Fibroblast of skin of right biceps (primary cell): ENCODE results near the gene SVIL.
"Not testable (repeated sequence)": the region's sequence is repeated elsewhere in the genome, so short reads cannot be mapped to it uniquely, and the experiment has no call there.

Experiments used
- DNase-seq: peaks from one replicate; pipeline ENCODE4 v3.0.0-alpha.2; 2013

Gene SVIL

DNA sequence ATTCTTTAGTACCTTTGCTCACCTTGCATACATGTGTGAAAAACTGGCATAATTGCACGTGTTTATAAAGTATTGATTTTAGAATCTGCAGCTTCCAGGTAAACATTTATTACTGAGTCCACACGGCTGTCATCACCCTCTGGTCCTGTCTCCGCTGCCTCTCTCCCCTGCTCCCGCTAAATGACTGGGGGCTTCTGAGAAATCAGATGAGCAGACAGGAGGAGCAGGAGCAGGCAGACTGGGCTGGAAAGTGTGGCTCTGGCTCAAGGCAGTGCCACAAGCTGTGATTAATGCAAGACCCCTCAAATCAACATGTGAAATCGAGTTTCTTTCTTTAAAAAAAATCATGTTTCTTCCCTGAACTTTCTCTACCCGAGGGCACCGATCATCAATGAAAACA, 68.6 kb downstream of the SVIL start:
- not testable (repeated sequence) for DNase-seq

DNA sequence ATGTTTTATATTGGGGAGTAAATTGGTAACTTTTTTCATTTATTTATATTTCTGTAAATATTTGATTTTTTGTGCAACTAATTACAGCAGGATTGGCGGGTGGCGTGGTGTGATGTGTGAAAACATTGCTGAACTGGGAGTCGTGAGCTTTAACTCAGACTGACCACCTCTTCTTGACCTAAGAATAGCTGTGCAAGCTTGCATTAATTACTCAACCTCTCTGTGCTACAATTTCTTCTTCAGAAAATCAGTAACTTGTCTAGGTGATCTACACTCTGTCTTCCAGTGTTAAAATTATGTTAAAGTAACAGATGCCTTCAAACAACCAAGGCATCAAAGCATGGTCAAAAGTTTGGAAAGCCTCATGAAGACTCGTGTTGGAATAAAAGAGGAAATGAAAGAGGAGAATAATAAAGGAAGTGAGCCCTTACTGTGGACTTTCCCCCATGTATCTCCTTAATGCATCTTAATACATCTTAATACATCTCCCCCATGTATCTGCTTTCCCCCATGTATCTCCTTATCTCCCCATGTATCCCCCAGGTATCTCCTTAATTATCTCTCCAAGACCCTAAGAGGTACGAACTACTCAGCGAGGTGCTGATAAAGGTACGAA, 71.2 kb downstream of the SVIL start:
- no peak for DNase-seq

DNA sequence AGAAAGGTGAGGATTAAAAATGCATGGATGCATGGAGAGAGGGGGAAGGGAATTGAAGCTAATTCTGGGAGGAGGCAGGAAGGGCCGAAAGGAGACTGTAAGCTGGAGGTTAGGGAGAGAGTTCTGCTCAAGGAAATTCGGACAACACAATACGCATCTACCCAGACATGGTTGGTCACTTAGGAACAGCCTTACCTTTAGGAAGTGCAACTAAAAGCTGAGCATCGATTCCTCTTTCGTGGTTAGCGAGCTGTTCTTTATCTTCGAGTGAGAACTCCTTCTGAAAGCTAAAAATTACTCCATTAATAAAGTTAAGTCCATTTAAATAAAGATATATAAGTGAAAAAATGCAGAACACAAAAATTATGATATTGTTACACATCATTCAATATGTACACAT, 71.8 kb downstream of the SVIL start:
- not testable (repeated sequence) for DNase-seq

DNA sequence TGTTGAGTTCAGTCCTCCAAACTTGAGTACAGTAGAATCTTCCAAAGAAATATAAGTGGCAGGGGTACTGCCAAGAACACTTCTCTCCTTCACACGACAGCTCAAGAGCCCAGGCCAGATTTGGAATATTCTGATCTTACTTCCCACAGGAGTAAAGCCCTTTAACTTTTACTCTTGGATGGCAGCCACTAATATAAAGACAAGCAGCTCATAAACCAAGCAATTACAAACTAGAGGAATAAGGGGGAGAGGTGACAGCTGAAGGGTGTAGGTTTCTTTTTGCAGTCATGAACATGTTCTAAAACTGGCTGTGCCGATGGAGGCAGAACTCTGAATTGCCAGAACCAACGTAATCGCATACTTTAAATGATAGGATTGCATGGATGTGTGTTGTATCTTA, 74.8 kb downstream of the SVIL start:
- DNase-seq, result no peak

DNA sequence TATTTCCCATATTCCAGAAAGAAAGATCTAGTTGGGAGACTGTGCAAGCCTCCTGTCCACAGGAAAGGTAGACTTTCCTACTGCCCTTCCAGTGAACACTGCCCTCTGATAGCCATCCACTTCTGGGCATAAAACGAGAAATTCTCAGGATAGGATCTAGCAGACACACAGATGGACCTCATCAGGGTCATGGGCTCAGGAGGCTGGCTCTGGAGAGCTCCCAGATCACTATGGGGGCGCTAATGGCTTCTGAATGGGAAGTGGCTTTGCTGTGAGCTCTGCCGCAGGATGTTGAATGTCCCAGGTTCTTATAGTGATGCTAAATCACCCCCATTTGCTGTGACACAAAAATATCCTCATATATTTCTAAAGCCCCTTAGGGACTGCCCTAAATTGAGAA, 77.1 kb downstream of the SVIL start:
- no peak for DNase-seq

DNA sequence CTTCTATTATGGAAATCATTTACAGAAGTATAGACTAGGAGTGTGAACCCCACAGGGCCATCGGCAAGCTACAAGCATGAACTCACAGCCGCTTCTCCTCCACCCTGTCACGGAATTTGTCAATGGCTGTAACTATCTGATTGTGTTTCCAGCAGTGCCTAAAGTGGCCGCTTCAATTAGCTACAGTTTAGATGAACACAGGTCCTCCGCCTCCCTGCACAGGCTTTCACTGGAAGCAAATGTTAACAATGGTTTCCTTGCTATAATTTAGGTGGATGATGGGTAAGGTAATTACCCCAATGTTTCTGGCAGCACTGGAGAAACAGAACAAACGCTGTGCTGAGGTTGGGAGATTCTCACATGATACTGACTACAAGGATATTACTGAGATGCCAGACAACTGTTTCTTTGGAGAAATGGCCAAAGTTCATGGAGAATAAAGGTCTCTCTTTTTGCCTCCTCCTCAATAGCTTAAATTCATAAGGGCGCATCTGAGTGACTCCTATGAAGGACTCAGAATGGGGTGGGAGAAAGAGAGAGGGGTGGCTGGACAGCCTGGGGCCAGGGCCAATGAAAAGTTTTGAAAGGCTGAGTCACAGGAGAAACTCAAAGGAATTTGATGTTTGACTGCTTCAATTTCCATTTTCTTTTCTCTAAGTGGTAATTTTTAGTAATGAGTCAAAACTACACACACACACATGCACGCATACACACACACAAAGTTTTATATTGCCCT, 78.9 kb downstream of the SVIL start:
- peak; percentile 86 for DNase-seq

DNA sequence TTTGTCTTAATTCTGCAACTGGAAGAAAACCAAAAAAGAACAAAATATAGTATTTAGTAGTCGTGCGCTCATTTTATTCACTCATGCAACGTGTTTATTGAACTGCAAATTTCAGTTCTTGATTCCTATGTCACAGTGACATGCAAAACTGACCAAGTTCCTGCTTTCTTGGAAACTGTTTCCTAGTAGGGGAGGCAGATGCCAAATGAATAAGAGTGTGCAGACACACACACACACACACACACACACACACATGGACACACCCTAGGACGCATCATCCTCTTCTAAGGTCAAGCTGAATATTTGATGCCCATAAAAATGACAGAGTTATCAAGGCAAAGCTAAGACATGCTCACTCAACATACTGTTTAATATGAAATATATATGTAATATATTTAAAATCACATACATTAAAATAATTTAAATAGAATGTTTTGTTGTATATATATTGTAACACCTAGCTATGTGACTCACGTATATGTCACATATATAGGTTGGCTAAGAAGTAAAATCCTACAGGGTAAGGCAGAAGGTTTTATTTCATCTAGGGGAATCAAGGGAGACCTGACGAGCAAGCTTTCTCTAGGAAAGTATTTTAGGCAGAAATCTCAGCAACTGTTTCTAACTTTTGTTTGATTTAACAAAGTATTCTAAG, 79.6 kb downstream of the SVIL start:
- DNase-seq, result peak; percentile 27

DNA sequence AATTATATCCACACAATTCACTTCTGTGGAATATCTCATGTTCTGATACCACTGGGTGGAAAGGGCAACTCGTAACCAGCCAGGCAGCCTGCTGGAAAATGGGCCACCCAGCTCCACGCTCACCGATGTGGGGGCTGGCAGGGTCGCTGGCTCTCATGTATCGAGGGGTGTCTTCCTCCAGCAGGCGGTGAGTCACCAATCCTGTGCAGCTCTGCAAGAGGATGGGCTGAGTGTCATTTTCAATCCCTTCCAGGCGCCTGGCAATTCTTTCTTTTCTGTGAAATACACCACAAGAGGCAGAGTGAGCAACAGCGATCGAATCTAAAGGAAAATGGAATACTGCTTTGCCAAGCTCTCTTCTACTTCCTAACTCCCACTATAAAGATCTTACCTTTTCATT, 80.1 kb downstream of the SVIL start:
- peak; percentile 78 for DNase-seq

DNA sequence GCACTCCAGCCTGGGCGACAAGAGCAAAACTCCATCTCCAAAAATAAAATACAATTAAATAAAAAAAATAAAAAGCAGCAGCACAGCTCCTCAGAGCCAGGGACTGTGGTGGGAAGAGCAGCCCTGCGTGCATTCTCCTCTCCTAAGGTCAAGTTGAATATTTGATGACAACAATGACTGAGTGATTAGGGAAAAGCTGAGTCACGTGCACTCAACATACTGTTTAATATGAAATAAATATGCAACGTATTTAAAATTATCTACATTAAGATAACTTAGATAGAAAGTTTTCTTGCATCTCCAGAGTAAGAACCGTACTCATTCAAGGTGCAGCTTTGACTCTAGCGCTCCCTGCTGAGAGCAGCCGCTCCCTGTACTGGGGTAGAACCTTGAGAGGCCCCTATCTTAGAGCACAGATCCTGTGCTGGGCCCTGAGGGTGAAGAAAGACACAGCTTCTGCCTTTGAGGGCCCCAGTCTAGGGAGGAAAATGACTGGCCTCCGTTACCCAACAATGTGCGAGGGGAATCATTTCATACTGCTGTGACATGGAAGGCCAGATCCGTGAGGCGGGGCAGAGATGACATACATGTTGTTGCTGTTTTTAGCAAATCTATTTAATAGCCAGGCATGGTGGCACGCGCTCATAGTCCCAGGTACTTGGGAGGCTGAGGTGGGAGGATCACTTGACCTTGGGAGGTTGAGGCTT, 81.1 kb downstream of the SVIL start:
- peak; percentile 61 for DNase-seq

DNA sequence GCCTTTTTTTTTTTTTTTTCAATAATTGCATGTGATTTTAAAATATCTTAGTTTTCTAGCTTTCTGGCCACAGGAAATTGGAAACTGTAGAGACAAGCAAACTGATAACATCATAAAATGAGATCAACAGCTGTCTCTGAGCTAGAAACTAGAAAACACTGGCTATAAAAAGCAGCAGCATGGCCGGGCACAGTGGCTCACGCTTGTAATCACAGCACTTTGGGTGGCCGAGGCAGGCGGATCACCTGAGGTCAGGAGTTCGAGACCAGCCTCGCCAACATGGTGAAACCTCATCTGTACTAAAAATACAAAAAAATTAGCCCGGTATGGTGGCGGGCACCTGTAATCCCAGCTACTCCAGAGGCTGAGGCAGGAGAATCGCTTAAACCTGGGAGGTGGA, 81.7 kb downstream of the SVIL start:
- DNase-seq, result not testable (repeated sequence)

DNA sequence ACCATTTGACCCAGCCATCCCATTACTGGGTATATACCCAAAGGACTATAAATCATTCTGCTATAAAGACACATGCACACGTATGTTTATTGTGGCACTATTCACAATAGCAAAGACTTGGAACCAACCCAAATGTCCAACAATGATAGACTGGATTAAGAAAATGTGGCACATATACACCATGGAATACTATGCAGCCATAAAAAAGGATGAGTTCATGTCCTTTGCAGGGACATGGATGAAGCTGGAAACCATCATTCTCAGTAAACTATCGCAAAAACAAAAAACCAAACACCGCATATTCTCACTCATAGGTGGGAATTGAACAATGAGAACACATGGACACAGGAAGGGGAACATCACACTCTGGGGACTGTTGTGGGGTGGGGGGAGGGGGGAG, 85.3 kb downstream of the SVIL start:
- not testable (repeated sequence) for DNase-seq

DNA sequence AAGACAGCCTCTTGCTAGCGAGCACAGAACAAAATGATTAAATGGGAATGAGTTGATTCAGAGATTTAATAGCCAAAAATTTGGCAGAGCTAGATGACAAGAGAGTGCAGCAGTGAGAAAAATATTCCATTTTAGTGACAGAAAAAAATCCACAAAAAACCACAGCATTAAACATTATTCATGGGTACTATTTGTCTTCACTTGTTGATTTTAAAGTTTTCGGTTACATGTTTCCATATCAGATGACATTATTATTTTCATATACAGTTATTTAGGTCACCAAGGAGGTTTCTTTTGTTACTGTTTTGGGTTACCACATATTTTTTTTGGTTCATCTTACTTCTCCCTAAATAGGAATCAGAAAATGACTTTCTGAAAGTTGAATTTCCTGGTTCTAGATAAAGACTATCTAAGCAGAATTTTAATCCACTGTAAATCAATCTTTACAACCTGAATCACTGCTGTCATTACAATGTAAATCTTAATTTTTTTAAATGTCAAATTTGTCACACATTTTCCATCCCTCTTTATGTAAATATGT, 87.9 kb downstream of the SVIL start:
- peak; percentile 43 for DNase-seq

DNA sequence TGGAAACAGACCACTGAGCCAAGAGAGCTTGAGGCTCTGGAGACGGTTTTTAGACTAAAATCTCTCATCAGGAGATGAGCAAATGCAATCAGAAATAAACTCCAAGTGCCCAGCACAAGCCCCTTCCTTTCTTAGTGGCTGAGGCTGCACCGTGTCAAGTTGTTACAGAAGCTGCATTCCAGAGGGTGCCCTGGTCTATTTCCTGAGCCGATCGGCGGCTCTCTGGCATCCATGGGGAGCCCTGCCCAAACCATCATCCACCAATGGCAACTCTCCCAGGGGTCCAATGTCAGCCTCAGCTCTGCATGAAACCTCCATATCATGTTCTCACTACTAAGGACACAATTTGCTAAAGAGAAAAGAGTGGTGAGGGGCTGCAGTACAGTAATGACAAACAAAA, 89.6 kb downstream of the SVIL start:
- no peak for DNase-seq

DNA sequence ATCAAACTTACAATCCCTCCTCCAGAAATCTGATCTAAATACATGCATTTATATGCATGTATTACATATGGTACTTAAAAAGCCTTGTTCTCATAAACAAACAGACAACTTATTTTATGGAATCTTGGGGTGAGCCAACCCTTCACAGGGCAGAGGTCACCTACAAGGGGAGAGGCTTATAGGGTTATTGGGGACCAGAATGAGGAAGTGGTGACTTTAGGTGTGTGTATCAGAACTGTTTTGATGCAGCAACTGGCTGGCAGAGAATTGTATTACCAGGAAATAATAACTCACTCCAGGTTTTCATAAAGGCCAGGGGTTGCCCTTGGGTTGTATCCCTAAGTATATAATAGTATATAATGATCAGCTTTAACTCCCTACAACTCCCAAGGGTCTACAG, 91.1 kb downstream of the SVIL start:
- no peak for DNase-seq

DNA sequence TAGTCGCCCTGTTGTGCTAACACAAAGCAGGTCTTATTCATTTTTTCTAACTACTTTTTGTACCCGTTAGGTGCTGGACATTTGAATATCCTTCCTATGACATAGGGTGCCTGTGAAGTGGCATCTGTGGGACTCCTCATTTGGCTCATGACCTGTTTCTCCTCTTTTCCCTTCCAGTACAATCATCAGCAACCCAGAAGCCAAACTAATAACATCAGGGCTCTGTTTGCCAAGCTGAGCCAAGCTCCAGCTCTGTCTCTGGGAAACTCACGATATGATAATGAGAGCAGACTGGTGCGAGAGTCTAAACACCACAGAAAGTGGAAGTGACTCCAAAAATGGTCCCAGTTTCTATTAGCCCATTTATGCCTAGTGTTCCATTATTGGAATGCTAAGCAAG, 92.0 kb downstream of the SVIL start:
- DNase-seq, result no peak

DNA sequence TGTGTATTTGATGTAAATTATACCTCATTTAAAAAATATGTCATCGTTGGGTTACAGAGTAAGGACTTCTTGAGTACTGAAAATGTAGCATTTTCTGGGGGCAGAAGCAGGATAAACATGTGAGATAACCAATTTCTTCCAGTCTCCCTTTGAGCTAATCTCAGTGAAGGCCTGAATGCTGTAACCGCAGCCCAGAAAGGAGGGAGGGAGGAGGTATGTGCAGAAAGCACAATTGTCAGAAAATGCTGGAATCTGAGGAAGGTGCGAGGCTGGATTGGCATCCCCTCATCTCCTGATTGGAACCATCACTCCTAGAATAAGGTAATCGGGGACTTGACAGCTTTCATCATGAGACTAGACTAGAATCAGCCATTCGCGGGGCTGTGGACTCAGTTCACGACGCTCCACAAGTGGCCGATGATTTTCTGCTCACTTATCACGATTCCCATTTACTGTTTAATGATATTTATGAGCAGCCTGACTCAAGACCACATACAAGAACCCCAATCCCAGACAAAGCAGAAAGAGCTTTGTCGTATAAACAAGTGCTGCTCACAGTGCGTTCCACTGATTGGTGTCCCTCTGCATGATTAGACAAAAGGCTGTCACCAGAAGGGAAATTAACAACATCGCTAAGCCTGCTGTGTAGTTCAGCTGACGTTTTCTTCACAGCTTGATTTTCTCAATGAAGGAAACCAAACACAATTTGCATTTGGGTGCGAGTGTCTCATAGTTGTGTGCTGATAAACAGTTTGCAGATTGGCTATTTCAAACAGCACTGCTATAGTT, 93.2 kb downstream of the SVIL start:
- no peak for DNase-seq

DNA sequence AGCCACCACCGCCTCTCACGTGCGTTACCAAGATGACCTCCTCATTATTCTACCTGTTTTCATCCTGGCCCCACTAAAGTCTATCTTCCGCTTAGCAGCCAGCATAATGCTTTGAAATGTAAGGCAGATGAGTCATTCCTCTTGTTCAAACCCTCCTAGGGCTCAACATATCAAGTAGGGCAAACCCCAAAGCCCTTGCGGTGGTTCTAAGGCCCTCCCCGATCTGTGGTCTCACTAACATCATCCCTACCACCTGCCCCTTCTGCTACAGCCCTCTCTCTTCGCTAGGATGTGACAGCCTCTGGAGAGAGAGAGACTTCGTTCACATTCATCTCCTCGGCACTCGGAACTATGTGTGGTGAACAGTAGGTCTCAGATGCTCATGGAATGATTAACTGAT, 94.8 kb downstream of the SVIL start:
- DNase-seq, result no peak

DNA sequence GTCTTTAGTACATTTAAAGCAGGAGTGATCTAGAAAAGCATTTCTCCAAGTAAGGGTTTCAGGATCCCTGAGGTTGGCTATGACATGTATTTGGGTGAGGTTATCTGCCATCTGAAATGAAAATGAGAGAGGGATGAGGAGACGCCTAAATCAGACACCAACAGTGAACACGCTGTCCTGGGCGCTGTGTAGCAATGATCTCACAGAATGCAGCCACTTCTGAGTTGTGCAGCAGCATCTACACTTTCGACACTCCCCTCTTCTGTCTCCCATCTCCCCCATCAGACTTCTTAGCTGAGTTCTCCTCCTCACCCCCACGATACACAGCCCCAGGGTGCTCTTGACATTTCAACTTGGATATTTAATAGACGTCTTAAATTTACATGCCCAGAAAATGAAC, 95.4 kb downstream of the SVIL start:
- DNase-seq, result no peak

DNA sequence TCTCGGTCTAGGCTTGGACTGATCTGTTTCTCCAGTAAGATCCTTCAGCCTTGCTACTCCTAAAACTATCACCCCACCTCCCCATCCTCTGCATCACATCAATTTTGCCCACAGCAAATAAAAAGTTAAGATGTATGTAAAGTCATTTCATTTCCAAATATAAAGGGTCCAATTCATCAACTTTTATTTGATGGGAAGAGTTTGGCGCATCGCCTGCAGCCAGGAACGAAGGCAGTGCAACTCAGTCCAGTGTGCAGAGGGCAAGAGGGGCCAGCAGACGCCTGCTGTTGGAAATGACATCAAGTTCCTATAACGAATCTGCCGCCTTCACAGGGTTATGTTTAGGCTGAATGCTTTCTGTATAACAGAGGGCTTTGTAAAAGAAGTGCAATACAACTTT, 97.0 kb downstream of the SVIL start:
- no peak for DNase-seq

DNA sequence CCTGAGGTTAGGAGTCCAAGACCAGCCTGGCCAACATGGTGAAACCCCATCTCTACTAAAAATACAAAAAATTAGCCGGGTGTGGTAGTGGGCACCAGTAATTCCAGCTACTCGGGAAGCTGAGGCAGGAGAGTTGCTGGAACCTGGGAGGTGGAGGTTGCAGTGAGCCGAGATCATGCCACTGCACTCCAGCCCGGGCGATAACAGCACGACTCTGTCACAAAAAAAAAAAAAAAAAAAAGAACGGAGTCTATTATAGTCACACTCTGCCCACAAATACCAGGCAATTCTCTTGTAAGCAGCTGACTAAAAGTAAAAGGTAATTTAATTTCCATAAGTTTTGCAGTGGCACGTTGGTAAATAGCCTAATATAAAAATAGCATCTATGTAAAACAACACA, 98.1 kb downstream of the SVIL start:
- DNase-seq, result not testable (repeated sequence)

DNA sequence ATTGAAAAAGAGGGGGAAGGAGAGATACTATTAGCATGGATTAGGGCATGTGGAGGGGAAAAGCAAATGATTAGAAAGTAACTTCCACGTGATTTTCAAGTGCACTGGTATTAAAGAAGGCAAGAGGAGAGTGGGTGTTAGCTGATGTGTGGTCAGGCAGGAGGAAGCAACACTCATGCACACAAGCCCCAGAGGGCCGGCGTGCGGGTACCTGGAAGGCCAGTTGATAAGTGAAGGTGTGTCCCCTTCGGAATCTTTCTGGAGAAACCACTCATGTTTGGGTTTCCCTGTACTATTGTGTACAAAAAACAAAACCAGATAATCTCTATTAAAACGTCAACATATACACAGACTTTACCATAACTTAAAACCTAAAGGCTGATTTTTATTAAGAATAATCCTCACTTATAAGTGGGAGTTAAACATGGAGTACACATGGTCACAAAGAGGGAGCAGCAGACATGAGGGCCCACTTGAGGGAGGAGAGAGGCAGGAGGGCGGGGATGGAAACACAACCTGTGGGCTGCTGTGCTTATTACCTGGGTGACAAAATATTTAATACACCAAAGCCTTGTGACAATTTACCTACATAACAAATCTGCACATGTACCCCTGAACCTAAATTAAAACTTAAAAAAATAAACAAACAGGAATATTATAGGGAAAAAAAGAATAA, 98.9 kb downstream of the SVIL start:
- no peak for DNase-seq
